Measurements from ENCODE around the gene SLC35C1. TPM values are rescaled to one million over a fixed set of nuclear protein-coding genes. Genes with fewer than 3 reads are reported as not detected.

The SLC35C1 gene
- total RNA-seq, 1 donor from 2014 or later = 19.5 TPM

- Mint-ChIP-seq H3K27ac (no peak overlapping the region), H3K36me3 (no peaks in the 10 kb centered on the region), H3K4me3 (no peak overlapping the region), H3K27me3 (peaks cover 7% of the 10 kb centered on the region), H3K9me3 (no peaks in the 10 kb centered on the region), H3K4me1 (ENCODE audit: unreplicated experiment) (peaks cover 23% of the 10 kb centered on the region)
- no peak for TF ChIP-seq CTCF (conservative IDR thresholded peaks at IDR 0.05)
- no peak for DNase-seq (ENCODE audit: extremely low spot score, unreplicated experiment)
Measured at GRCh38 chr11:45851228-45851627, 46.3 kb downstream of the SLC35C1 start.

- Mint-ChIP-seq H3K36me3 (peaks cover 4% of the 10 kb centered on the region), H3K4me3 (no peak overlapping the region), H3K27ac (no peak overlapping the region), H3K27me3 (no peaks in the 10 kb centered on the region), H3K9me3 (no peaks in the 10 kb centered on the region), H3K4me1 (ENCODE audit: unreplicated experiment) (peaks cover 28% of the 10 kb centered on the region)
- no peak for DNase-seq (ENCODE audit: extremely low spot score, unreplicated experiment)
- no peak for TF ChIP-seq CTCF (conservative IDR thresholded peaks at IDR 0.05)
Measured at GRCh38 chr11:45852018-45852711, 47.2 kb downstream of the SLC35C1 start.

- Mint-ChIP-seq H3K27ac (no peak overlapping the region), H3K4me1 (ENCODE audit: unreplicated experiment) (peaks cover 32% of the 10 kb centered on the region), H3K4me3 (no peak overlapping the region), H3K36me3 (peaks cover 7% of the 10 kb centered on the region), H3K9me3 (no peaks in the 10 kb centered on the region), H3K27me3 (no peaks in the 10 kb centered on the region)
- no peak for DNase-seq (ENCODE audit: extremely low spot score, unreplicated experiment)
- TF ChIP-seq CTCF (conservative IDR thresholded peaks at IDR 0.05) = no peak
Measured at GRCh38 chr11:45852712-45853101, 47.8 kb downstream of the SLC35C1 start.

- H3K36me3 Mint-ChIP-seq = peaks cover 7% of the 10 kb centered on the region
- H3K27ac Mint-ChIP-seq = no peak overlapping the region
- TF ChIP-seq CTCF (conservative IDR thresholded peaks at IDR 0.05) = no peak
- no peaks in the 10 kb centered on the region for H3K27me3 Mint-ChIP-seq
- H3K4me3 Mint-ChIP-seq = no peak overlapping the region
- H3K4me1 Mint-ChIP-seq (ENCODE audit: unreplicated experiment) = peaks cover 34% of the 10 kb centered on the region
- H3K9me3 Mint-ChIP-seq = no peaks in the 10 kb centered on the region
- DNase-seq (ENCODE audit: extremely low spot score, unreplicated experiment) = no peak
Measured at GRCh38 chr11:45853332-45854219, 48.6 kb downstream of the SLC35C1 start.

- Mint-ChIP-seq H3K36me3 (peaks cover 7% of the 10 kb centered on the region), H3K27me3 (no peaks in the 10 kb centered on the region), H3K27ac (no peak overlapping the region), H3K4me3 (no peak overlapping the region), H3K4me1 (ENCODE audit: unreplicated experiment) (peaks cover 23% of the 10 kb centered on the region), H3K9me3 (no peaks in the 10 kb centered on the region)
- DNase-seq (ENCODE audit: extremely low spot score, unreplicated experiment) = no peak
- no peak for TF ChIP-seq CTCF (conservative IDR thresholded peaks at IDR 0.05)
Measured at GRCh38 chr11:45855308-45855707, 50.4 kb downstream of the SLC35C1 start.

Data from type B pancreatic cell (in vitro differentiated cells).